Mucosa of stomach (tissue), 1 donor: ENCODE data around the gene CNNM2.
"Not testable (repeated sequence)": the region's sequence is repeated elsewhere in the genome, so short reads cannot be mapped to it uniquely, and the experiment has no call there.

Source experiments
- H3K27me3 ChIP-seq: one replicate; pipeline ENCODE4 v1.7.0; 2013; ENCODE audit warnings: mild to moderate bottlenecking, low read length; ENCODE audit not compliant: control insufficient read depth, insufficient read depth
- H3K36me3 ChIP-seq: one replicate; pipeline ENCODE4 v1.7.0; 2013; ENCODE audit warnings: low read length; ENCODE audit not compliant: control insufficient read depth, insufficient read depth
- H3K4me1 ChIP-seq: one replicate; pipeline ENCODE4 v1.7.0; 2013; ENCODE audit warnings: mild to moderate bottlenecking, low read length; ENCODE audit not compliant: control insufficient read depth, insufficient read depth
- H3K4me3 ChIP-seq: one replicate; pipeline ENCODE4 v1.7.0; 2013; ENCODE audit warnings: low read length
- H3K9ac ChIP-seq: one replicate; pipeline ENCODE4 v1.7.0; 2013; ENCODE audit warnings: mild to moderate bottlenecking, low read length, moderate library complexity
- H3K9me3 ChIP-seq: one replicate; pipeline ENCODE4 v1.7.0; 2013; ENCODE audit warnings: mild to moderate bottlenecking, low read length, moderate library complexity; ENCODE audit not compliant: control insufficient read depth
- donor health status: Pancreatic carcinoma.

CNNM2 gene

DNA sequence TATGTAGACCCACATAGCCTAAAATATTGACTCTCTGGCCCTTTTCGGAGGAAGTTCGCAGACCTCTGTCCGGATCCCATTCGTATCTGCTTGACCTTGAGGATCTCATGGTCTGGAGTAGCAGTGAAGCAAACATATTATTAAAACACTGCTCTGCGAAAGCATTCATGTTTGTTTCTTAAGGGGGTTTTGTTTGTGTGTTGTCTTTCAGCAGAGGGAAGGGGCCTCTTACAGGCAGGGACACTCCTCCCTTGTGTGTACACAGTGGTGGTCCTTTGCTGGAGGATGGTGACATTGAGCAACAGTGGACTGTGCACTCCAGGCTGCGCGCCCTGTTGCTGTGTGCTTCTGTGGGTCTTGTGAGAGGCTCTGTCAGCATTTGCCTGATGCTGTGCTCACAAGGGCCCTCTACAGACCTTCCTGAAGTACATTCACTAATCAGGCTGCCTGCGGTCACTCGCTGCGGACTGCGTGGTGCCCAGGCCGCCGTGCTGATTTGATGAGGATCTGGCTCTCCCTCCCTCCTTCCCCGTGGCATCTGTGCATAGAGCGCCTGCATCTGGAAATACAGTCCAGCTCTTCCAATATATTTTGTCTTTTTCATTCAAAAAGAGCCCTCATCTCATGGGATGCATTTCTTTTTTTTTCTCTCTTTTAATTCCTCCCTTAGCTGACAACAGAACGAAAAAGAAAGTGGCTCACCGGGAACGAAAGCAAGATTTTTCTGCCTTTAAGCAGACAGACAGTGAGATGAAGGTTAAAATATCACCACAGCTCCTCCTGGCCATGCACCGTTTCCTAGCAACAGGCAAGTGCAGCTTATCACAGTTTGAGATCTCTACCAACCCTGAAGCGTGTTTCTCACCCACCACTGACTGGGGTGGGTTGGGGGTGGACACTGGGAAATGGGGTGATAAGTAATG, 135.8 kb downstream of the CNNM2 start:
- H3K4me1 ChIP-seq, result no peaks in the 10 kb centered on the region
- no peaks in the 10 kb centered on the region for H3K27me3 ChIP-seq
- H3K4me3 ChIP-seq, result no peak overlapping the region
- no peaks in the 10 kb centered on the region for H3K36me3 ChIP-seq
- H3K9ac ChIP-seq, result no peak overlapping the region
- no peaks in the 10 kb centered on the region for H3K9me3 ChIP-seq

DNA sequence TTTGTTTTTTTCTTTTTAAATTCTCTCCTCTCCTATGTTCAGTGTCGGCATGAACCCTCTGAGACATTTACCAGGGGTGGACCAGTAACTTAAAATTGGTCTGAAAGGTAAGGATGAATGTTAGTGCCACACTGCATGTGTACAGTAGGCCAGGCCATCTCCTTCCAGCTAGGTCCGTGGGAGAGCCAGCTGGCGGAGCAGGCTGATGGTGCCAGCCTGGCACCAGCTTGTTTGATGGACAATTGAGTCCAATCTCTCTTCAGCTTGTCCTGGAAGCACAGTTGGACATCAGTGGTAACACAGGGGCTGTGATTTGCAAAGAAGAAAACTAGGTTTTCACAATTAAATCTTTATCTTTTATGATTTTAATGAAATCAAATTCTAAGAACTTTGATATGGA, 136.5 kb downstream of the CNNM2 start:
- no peaks in the 10 kb centered on the region for H3K4me1 ChIP-seq
- no peaks in the 10 kb centered on the region for H3K36me3 ChIP-seq
- no peaks in the 10 kb centered on the region for H3K9me3 ChIP-seq
- no peak overlapping the region for H3K4me3 ChIP-seq
- H3K27me3 ChIP-seq, result no peaks in the 10 kb centered on the region
- no peak overlapping the region for H3K9ac ChIP-seq

DNA sequence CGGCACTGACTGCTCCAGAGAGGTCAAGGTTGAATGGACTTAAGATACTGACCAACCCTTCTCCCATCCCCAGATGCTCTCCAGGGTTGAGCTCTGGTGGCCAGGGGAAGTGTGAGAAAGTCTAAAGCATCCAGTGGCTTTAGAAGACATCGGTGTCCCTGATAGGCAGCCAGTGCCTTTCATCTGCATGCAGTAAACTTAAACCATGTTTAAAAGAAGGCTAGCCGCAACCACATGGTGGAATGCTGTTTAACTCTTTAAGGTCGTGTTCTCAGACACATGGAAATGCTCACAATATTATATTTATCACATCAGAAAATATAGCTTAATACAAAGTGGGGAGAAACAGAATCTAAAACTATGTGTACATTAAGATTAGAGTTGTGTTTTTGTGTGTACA, 137.0 kb downstream of the CNNM2 start:
- no peaks in the 10 kb centered on the region for H3K36me3 ChIP-seq
- no peaks in the 10 kb centered on the region for H3K27me3 ChIP-seq
- H3K9me3 ChIP-seq, result no peaks in the 10 kb centered on the region
- H3K9ac ChIP-seq, result no peak overlapping the region
- H3K4me3 ChIP-seq, result no peak overlapping the region
- no peaks in the 10 kb centered on the region for H3K4me1 ChIP-seq

DNA sequence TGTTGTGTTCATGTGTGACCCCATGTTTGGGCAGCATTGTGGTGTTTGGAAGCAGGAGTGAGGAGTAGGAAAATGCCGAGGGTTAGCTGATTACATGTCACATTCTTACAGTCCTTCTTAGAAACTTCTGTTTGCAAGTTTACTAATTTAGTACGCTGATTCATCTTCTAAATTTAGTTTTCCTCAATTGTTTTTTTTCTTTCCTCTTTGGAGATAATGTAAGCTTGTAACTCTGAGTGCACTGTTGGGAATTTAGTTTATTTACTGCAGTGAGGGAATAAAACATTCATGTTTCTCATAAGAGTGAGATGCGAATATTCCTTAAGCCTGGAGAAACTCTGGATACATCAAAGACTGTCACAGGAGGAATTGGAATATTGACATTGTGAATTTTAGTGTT, 139.9 kb downstream of the CNNM2 start:
- no peaks in the 10 kb centered on the region for H3K9me3 ChIP-seq
- H3K4me1 ChIP-seq, result no peaks in the 10 kb centered on the region
- no peak overlapping the region for H3K9ac ChIP-seq
- H3K4me3 ChIP-seq, result no peak overlapping the region
- no peaks in the 10 kb centered on the region for H3K36me3 ChIP-seq
- no peaks in the 10 kb centered on the region for H3K27me3 ChIP-seq

DNA sequence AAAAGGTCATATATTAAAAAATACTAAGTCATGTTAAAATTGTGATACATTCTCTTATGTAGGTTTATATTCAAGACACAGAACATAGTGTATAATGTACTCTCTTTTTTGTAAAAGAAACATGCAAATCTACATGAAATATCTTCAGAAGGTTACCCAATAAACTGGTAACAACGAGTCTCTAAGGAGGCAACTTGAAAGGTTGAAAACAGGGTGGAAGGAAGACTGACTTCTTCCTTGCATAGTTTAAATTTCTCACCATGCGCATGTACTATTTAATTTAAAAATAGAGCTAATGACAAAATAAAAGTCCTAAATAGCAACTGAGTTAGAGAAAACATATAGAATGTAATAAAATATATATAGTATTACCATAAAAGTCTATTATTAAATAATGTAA, 142.5 kb downstream of the CNNM2 start:
- no peaks in the 10 kb centered on the region for H3K36me3 ChIP-seq
- no peak overlapping the region for H3K4me3 ChIP-seq
- no peaks in the 10 kb centered on the region for H3K4me1 ChIP-seq
- H3K27me3 ChIP-seq, result no peaks in the 10 kb centered on the region
- no peaks in the 10 kb centered on the region for H3K9me3 ChIP-seq
- no peak overlapping the region for H3K9ac ChIP-seq

DNA sequence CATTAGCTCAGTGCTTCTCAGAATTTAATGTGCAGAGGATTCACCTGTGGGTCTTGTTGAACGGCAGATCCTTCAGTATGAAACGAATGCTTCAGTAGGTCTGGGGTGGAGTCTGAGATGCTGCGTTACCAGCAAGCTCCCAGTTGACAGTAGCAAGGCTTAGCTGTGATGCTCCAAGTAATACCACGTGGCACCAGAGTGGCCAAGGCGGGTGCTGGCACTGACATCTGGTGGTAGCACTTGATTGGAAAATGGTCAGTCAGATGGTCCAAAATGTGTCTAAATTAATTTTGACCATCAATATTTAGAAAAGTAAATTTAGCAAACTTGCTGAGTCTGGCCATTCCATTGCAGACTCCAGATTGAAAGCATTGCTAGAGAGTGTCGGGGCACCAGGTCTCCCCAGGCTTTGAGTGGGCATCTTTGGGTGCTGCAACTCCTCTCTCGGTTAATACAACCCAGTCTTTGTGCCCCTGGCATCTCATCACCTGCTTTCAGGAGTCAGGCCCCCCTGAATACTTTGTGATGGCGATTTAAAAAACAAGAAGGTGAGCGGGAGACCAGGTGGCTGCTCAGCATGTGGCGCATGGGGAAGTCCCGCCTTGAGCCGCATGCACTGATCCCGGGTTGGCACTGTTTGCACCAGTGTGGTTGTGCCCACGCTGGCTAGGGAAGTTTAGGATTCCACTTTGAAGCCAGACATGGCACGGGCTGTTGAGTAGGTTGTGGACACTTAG, 144.9 kb downstream of the CNNM2 start:
- no peak overlapping the region for H3K9ac ChIP-seq
- no peak overlapping the region for H3K4me3 ChIP-seq
- H3K27me3 ChIP-seq, result no peaks in the 10 kb centered on the region
- no peaks in the 10 kb centered on the region for H3K4me1 ChIP-seq
- H3K9me3 ChIP-seq, result no peaks in the 10 kb centered on the region
- no peaks in the 10 kb centered on the region for H3K36me3 ChIP-seq

DNA sequence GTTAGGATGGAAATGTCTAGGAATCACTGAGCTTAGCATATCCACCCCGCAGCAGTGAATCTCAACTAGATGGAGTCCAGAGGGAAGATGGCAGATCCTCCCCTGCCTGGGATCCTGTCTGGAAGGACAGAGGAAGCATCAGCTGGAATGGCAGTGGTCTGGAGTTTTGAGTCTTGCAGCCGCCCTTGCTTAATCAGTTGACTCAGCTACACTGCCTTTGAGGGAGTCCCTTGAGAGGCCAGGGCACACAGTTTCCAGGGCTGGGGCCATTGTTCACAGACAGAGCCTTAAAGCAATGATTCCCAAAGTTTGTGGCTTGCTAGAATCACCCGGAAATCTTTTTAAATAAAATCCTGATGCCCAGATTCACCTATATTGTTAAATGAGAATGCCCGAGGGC, 146.9 kb downstream of the CNNM2 start:
- no peaks in the 10 kb centered on the region for H3K36me3 ChIP-seq
- H3K4me1 ChIP-seq, result no peaks in the 10 kb centered on the region
- no peaks in the 10 kb centered on the region for H3K9me3 ChIP-seq
- H3K4me3 ChIP-seq, result no peak overlapping the region
- H3K9ac ChIP-seq, result no peak overlapping the region
- no peaks in the 10 kb centered on the region for H3K27me3 ChIP-seq

DNA sequence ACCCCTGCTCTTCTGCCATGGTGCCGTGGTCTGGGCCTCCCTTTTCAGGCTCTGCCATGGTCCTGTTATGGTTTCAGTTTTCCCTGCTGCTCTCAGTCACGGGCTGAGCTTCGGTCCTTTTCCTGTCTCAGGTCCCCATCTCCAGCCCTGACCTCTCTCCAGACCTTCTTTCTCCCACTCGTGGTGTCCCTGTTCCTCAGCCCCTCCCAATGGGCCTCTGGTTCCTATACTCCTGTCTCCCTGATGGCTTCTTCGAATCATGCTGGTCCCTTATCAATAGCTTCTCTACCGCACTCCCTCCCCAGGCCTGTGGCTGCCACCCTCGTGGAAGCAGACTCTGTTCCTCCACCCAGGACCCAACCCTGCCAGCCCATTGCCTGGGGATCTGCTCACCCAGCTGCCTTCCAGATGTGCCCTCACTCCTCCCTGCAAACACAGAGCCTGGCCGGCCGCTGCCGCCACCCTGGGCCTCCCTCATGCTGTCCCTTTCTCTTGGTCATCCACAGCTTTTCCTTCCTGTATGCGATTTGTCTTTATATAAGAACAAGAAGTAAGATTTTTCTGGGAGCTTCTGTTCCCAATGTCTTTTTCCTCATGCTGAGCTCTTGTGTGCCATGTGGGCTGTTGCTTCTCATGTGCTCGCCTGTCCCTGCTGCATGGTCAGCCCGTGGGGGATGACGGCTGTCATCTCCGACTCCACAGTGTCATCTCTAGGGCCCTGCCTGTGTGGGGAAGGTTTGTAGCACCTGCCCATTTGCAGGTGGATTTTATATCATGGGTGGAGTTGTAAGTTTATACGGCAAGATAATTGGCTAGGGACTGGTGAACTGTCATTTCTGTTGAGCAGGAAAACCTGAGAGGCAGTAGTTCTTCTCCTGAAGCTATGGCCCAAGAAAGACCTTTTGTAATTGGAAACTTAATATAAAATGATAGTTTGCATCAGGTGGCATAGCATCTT, 148.3 kb downstream of the CNNM2 start:
- no peaks in the 10 kb centered on the region for H3K27me3 ChIP-seq
- no peaks in the 10 kb centered on the region for H3K36me3 ChIP-seq
- H3K4me3 ChIP-seq, result no peak overlapping the region
- no peaks in the 10 kb centered on the region for H3K9me3 ChIP-seq
- H3K9ac ChIP-seq, result no peak overlapping the region
- H3K4me1 ChIP-seq, result no peaks in the 10 kb centered on the region

DNA sequence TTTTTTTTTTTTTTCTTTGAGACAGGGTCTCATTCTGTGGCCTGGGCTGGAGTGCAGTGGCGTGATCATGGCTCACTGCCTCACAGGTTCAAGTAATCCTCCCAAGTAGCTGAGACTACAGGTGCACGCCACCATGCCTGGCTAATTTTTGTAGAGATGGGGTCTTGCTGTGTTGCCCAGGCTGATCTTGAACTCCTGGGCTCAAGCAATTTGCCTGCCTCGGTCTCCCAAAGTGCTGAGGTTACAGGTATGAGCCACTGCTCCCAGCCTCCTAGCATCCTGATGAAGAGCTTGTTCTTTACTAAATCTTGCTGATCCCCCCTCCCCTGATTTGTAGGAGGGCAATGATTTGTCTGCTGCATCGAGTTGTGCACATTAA, 149.0 kb downstream of the CNNM2 start:
- H3K36me3 ChIP-seq, H3K4me3 ChIP-seq, H3K4me1 ChIP-seq, H3K9me3 ChIP-seq, H3K27me3 ChIP-seq, H3K9ac ChIP-seq: not testable (repeated sequence)

DNA sequence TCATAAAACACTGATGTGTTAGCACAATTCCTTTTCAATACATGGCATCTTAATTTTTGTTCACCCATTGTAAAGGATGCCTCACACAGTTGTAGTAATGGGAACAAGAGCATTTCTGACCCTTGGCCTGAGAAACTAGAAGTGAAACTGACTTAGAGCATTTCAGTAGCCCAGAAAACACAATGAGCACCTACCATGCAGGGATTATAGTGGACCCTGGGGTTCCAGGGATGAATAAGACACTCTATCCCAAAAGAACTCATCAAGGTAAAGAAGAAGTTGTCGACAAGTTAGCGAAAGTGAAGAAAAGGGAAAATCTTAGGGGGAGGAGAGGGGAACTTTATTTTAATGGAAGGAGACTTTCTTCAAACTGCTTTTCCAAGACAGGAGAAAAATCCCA, 149.4 kb downstream of the CNNM2 start:
- no peak overlapping the region for H3K4me3 ChIP-seq
- H3K9ac ChIP-seq, result no peak overlapping the region
- no peaks in the 10 kb centered on the region for H3K4me1 ChIP-seq
- no peaks in the 10 kb centered on the region for H3K9me3 ChIP-seq
- H3K36me3 ChIP-seq, result no peaks in the 10 kb centered on the region
- H3K27me3 ChIP-seq, result no peaks in the 10 kb centered on the region

DNA sequence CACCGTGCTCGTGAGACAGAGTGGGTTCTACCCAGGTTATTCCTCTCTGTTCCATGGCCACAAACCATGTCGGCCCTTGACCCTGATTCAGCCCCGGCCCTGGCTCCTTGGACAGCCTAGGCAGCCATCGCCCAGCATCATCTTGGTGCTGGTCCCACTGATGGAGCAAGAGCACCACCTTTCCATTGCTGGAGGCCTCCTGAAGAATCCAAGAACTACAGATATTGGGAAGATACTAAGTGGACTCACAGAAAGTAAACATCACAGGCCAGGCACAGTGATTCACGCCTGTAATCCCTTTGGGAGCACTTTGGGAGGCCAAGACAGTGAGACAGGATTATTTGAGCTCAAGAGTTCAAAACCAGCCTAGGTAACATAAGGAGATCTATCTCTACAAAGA, 149.9 kb downstream of the CNNM2 start:
- Histone ChIP-seq H3K9me3 (no peaks in the 10 kb centered on the region), H3K4me3 (no peak overlapping the region), H3K9ac (no peak overlapping the region), H3K27me3 (no peaks in the 10 kb centered on the region), H3K36me3 (no peaks in the 10 kb centered on the region), H3K4me1 (no peaks in the 10 kb centered on the region)
